Keratinocyte (primary cell): ENCODE measurements around the gene DPP10. TPM values are rescaled to one million over a fixed set of nuclear protein-coding genes. Genes with fewer than 3 reads are reported as not detected.

Experiments used
- DNase-seq: peaks from one replicate; pipeline ENCODE4 v3.0.0-alpha.2; 2011; ENCODE audit warnings: low read depth, missing footprints, low spot score
- FAIRE-seq: peaks from 2 replicates; lab custom pipeline; 2011; peaks lifted over from hg19 to GRCh38; lab: Jason Lieb, UNC
- H2AFZ ChIP-seq: 2 replicates; pipeline ENCODE4 v1.6.0; 2012; ENCODE audit warnings: low read length, control low read depth, inconsistent platforms; ENCODE audit not compliant: control insufficient read depth
- H3K27ac ChIP-seq: 2 replicates; pipeline ENCODE4 v1.5.1; 2011; ENCODE audit warnings: low read length; ENCODE audit not compliant: control insufficient read depth, insufficient read depth
- H3K27me3 ChIP-seq: 3 replicates; pipeline ENCODE4 v1.6.0; 2011; ENCODE audit warnings: low read length; ENCODE audit not compliant: control insufficient read depth, insufficient read depth; ENCODE audit errors: extremely low read depth
- H3K36me3 ChIP-seq, 2 experiments: 2 replicates in 1 of 2; 3 replicates in 1 of 2; pipeline ENCODE4 v1.5.1; 2011; ENCODE audit warnings: low read length in 2 of 2, mild to moderate bottlenecking in 1 of 2; ENCODE audit not compliant: control insufficient read depth in 2 of 2, insufficient read depth in 2 of 2; ENCODE audit errors: extremely low read depth in 1 of 2
- H3K4me1 ChIP-seq: 3 replicates; pipeline ENCODE4 v1.5.1; 2011; ENCODE audit warnings: low read length; ENCODE audit not compliant: control insufficient read depth, insufficient read depth; ENCODE audit errors: extremely low read depth
- H3K4me2 ChIP-seq: 3 replicates; pipeline ENCODE4 v1.6.0; 2011; ENCODE audit warnings: low read depth, low read length; ENCODE audit not compliant: control insufficient read depth, insufficient read depth; ENCODE audit errors: extremely low read depth
- H3K4me3 ChIP-seq, 3 experiments: fragments of 200-600 bp in 1 of 3; sonication (generic) in 1 of 3; 2 replicates in 2 of 3; 3 replicates in 1 of 3; pipeline ENCODE4 v1.5.1; 2011 to 2016; ENCODE audit warnings: low read length in 3 of 3, mild to moderate bottlenecking in 3 of 3, control low read depth in 2 of 3, inconsistent platforms in 1 of 3, low read depth in 1 of 3, mixed read lengths in 1 of 3, mixed run types in 1 of 3, moderate library complexity in 1 of 3; ENCODE audit not compliant: control insufficient read depth in 2 of 3, insufficient read depth in 2 of 3; ENCODE audit errors: extremely low read depth in 1 of 3
- H3K79me2 ChIP-seq: 2 replicates; pipeline ENCODE4 v1.6.0; 2012; ENCODE audit warnings: low read length; ENCODE audit not compliant: control insufficient read depth, insufficient read depth
- H3K9ac ChIP-seq: 3 replicates; pipeline ENCODE4 v1.6.0; 2011; ENCODE audit warnings: low read length; ENCODE audit not compliant: control insufficient read depth, insufficient read depth; ENCODE audit errors: extremely low read depth
- H3K9me1 ChIP-seq: 3 replicates; pipeline ENCODE4 v1.6.0; 2011; ENCODE audit warnings: low read length; ENCODE audit not compliant: control insufficient read depth, insufficient read depth; ENCODE audit errors: extremely low read depth
- H3K9me3 ChIP-seq: 2 replicates; pipeline ENCODE4 v1.5.1; 2012; ENCODE audit warnings: low read depth, low read length; ENCODE audit not compliant: control insufficient read depth
- H4K20me1 ChIP-seq: 3 replicates; pipeline ENCODE4 v1.6.0; 2011; ENCODE audit warnings: low read length; ENCODE audit not compliant: control insufficient read depth, insufficient read depth; ENCODE audit errors: extremely low read depth
- EZH2 ChIP-seq: IDR thresholded peaks from one replicate; pipeline ENCODE4 v1.6.1; 2012; ENCODE audit warnings: inconsistent platforms, mild to moderate bottlenecking, low read length, moderate library complexity
- dilution Hi-C: fragments of 300-500 bp; cut with MboI; formaldehyde crosslinking; loops from one replicate; pipeline ENCODE4 v1.7.0; 2020; ENCODE audit warnings: low sequenced_read_pairs; ENCODE audit not compliant: extremely low pct_ligation_motif_present
- polyA plus RNA-seq, 5 experiments: library from polyadenylated mRNA; depleted of rRNA in 3 of 5; stranded (reverse) in 3 of 5; stranded (forward) in 1 of 5; unstranded in 1 of 5; fragments of >200 nt; gene quantifications; 1 replicate in 1 of 5; 2 replicates in 3 of 5; 3 replicates in 1 of 5; pipeline versions ENCODE4 v1.2.1 to v1.2.3, GENCODE V29; 2011 to 2012; ENCODE audit warnings: missing spikeins in 2 of 5, low read depth in 1 of 5, low replicate concordance in 1 of 5
- TF ChIP-seq, protein P1 (sequence below), 3 experiments: IDR thresholded peaks in 1 of 3; conservative IDR thresholded peaks in 1 of 3; optimal IDR thresholded peaks in 1 of 3; 2 replicates in 2 of 3; 3 replicates in 1 of 3; pipeline versions ENCODE3 to v1.5.1; 2011; ENCODE audit warnings: low read length in 3 of 3, mild to moderate bottlenecking in 3 of 3, moderate library complexity in 2 of 3, control low read depth in 1 of 3, inconsistent platforms in 1 of 3; ENCODE audit not compliant: insufficient read depth in 2 of 3; ENCODE audit errors: extremely low read depth in 1 of 3

Gene DPP10
- polyA plus RNA-seq, 1 donor (not counting 4 experiments of a cell fraction or from before 2014, with no cell fraction given) = not detected

DNA sequence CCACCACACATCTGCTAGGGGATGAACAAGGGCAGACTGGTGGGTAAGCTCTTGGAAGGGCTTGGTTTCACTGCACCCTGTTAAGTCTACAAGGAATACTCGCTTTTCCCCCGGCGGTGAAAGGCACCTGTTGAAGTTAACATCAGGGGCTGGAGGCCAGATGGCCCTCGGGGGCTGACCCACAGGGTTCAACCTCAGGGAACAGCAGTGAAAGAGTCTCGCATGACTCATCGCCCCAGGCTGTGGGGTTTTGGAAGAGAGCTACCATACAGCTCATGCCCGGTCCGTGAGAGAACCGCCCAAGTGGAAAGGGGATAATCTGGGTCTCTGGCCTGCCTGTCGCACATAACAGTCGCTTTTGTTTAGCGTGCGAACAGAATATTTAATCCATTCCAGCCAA is 748.0 kb downstream of the DPP10 start:
- dilution Hi-C loops = no loop called here
- Histone ChIP-seq H3K4me1 (no peaks in the 10 kb centered on the region), H3K27me3 (no peaks in the 10 kb centered on the region), H3K27ac (no peak overlapping the region), H3K9me3 (no peaks in the 10 kb centered on the region), H3K9ac (no peak overlapping the region), H3K4me3 (no peak overlapping the region), H3K9me1 (no peaks in the 10 kb centered on the region), H4K20me1 (no peaks in the 10 kb centered on the region), H2AFZ (no peak overlapping the region), H3K36me3 (no peaks in the 10 kb centered on the region), H3K4me2 (no peak overlapping the region), H3K79me2 (no peaks in the 10 kb centered on the region)
- DNase-seq (no peak), FAIRE-seq (no peak)
- TF ChIP-seq, protein P1, sequence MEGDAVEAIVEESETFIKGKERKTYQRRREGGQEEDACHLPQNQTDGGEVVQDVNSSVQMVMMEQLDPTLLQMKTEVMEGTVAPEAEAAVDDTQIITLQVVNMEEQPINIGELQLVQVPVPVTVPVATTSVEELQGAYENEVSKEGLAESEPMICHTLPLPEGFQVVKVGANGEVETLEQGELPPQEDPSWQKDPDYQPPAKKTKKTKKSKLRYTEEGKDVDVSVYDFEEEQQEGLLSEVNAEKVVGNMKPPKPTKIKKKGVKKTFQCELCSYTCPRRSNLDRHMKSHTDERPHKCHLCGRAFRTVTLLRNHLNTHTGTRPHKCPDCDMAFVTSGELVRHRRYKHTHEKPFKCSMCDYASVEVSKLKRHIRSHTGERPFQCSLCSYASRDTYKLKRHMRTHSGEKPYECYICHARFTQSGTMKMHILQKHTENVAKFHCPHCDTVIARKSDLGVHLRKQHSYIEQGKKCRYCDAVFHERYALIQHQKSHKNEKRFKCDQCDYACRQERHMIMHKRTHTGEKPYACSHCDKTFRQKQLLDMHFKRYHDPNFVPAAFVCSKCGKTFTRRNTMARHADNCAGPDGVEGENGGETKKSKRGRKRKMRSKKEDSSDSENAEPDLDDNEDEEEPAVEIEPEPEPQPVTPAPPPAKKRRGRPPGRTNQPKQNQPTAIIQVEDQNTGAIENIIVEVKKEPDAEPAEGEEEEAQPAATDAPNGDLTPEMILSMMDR (optimal IDR thresholded peaks at IDR 0.05 in 1 of 3, IDR thresholded peaks at IDR 0.05 in 1 of 3, conservative IDR thresholded peaks at IDR 0.05 in 1 of 3; ENCODE audit: extremely low read depth in 1 of 3, insufficient read depth in 2 of 3, low read length in 3 of 3) = no peak
- no peak for TF ChIP-seq EZH2

DNA sequence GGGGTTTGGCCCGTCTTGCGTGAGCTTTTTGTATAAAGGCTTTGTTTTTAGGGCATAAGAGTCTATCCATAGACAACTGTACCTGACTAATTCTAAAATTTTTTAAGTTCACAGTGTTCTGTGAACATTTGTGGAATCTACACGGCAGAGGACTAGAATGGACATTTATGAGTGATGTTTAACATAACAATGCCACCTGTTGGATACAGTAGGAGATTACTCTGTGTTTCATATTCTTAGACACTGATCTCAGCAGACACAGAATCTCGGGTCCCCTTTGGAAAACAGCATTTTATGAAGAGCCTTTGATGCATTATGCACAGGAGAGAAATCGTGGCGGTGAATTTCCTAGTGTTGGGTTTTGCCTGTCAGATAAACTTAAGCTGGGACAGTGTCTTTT is 752.2 kb downstream of the DPP10 start:
- Histone ChIP-seq H3K4me3 (no peak overlapping the region), H4K20me1 (no peaks in the 10 kb centered on the region), H3K9ac (no peak overlapping the region), H3K9me3 (no peaks in the 10 kb centered on the region), H3K4me1 (no peaks in the 10 kb centered on the region), H3K79me2 (no peaks in the 10 kb centered on the region), H3K36me3 (no peaks in the 10 kb centered on the region), H2AFZ (no peak overlapping the region), H3K27ac (no peak overlapping the region), H3K4me2 (no peak overlapping the region), H3K27me3 (no peaks in the 10 kb centered on the region), H3K9me1 (no peaks in the 10 kb centered on the region)
- no peak for DNase-seq
- TF ChIP-seq, protein P1 (optimal IDR thresholded peaks at IDR 0.05 in 1 of 3, IDR thresholded peaks at IDR 0.05 in 1 of 3, conservative IDR thresholded peaks at IDR 0.05 in 1 of 3; ENCODE audit: extremely low read depth in 1 of 3, insufficient read depth in 2 of 3, low read length in 3 of 3) = no peak
- no peak for TF ChIP-seq EZH2
- dilution Hi-C loops = no loop called here
- FAIRE-seq = no peak
